ENCODE results near the gene KLHL6. TPM values are rescaled to one million over a fixed set of nuclear protein-coding genes. Genes with fewer than 3 reads are reported as not detected.

KLHL6 gene
- total RNA-seq, 2 experiments from 2014 or later, result 32.4 to 32.6 TPM

- Mint-ChIP-seq H3K27ac (no peak overlapping the region), H3K4me1 (ENCODE audit: low read depth) (peaks cover 2% of the 10 kb centered on the region), H3K36me3 (ENCODE audit: low read depth) (peaks cover 30% of the 10 kb centered on the region), H3K4me3 (no peak overlapping the region), H3K27me3 (no peaks in the 10 kb centered on the region), H3K9me3 (no peaks in the 10 kb centered on the region)
- ATAC-seq, result no peak
- POLR2A ChIA-PET, result interaction anchor here (1.1 kb wide), 1 partner anchor 9 kb away, joined by 3 read pairs; no protein-coding TSS in a partner anchor
- DNase-seq, result no peak
- CTCF ChIA-PET, result interaction anchor here (0.8 kb wide), 1 partner anchor 56 kb away, joined by 4 read pairs; no protein-coding TSS in a partner anchor
- TF ChIP-seq, protein P1, sequence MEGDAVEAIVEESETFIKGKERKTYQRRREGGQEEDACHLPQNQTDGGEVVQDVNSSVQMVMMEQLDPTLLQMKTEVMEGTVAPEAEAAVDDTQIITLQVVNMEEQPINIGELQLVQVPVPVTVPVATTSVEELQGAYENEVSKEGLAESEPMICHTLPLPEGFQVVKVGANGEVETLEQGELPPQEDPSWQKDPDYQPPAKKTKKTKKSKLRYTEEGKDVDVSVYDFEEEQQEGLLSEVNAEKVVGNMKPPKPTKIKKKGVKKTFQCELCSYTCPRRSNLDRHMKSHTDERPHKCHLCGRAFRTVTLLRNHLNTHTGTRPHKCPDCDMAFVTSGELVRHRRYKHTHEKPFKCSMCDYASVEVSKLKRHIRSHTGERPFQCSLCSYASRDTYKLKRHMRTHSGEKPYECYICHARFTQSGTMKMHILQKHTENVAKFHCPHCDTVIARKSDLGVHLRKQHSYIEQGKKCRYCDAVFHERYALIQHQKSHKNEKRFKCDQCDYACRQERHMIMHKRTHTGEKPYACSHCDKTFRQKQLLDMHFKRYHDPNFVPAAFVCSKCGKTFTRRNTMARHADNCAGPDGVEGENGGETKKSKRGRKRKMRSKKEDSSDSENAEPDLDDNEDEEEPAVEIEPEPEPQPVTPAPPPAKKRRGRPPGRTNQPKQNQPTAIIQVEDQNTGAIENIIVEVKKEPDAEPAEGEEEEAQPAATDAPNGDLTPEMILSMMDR (IDR thresholded peaks at IDR 0.05), result no peak
- intact Hi-C loops (cut with micrococcal nuclease), result no loop called here
Observed at GRCh38 chr3:183497313-183497712, 58.2 kb downstream of the KLHL6 start.

- intact Hi-C loops (cut with micrococcal nuclease), result no loop called here
- Mint-ChIP-seq H3K4me1 (ENCODE audit: low read depth) (peaks cover 5% of the 10 kb centered on the region), H3K27me3 (no peaks in the 10 kb centered on the region), H3K4me3 (no peak overlapping the region), H3K36me3 (ENCODE audit: low read depth) (peaks cover 40% of the 10 kb centered on the region), H3K27ac (no peak overlapping the region), H3K9me3 (no peaks in the 10 kb centered on the region)
- ATAC-seq, result no peak
- POLR2A ChIA-PET, result no interaction called here
- CTCF ChIA-PET, result no interaction called here
- TF ChIP-seq, protein P1 (IDR thresholded peaks at IDR 0.05), result no peak
- DNase-seq, result no peak
Observed at GRCh38 chr3:183496311-183496710, 59.2 kb downstream of the KLHL6 start.

GRCh38 chr3:183494341-183494740, 61.2 kb downstream of the KLHL6 start:
- ATAC-seq, result no peak

GRCh38 chr3:183493296-183494045, 62.0 kb downstream of the KLHL6 start:
- ChIA-PET POLR2A (no interaction called here), CTCF (interaction anchor here (0.6 to 3.4 kb wide), 2 partner anchors 14 to 273 kb away, joined by 3 to 12 read pairs; no protein-coding TSS in a partner anchor)
- DNase-seq (no peak), ATAC-seq (no peak)
- intact Hi-C loops (cut with micrococcal nuclease), result no loop called here
- Mint-ChIP-seq H3K9me3 (no peaks in the 10 kb centered on the region), H3K36me3 (ENCODE audit: low read depth) (peaks cover 50% of the 10 kb centered on the region), H3K27ac (no peak overlapping the region), H3K4me3 (no peak overlapping the region), H3K27me3 (no peaks in the 10 kb centered on the region), H3K4me1 (ENCODE audit: low read depth) (peaks cover 7% of the 10 kb centered on the region)
- TF ChIP-seq, protein P1 (IDR thresholded peaks at IDR 0.05), result no peak

More at GRCh38 chr3:183494341-183494740, 61.2 kb downstream of the KLHL6 start:
- no peak for DNase-seq
- Mint-ChIP-seq H3K27me3 (no peaks in the 10 kb centered on the region), H3K27ac (no peak overlapping the region), H3K4me3 (no peak overlapping the region), H3K9me3 (no peaks in the 10 kb centered on the region), H3K4me1 (ENCODE audit: low read depth) (peaks cover 7% of the 10 kb centered on the region), H3K36me3 (ENCODE audit: low read depth) (peaks cover 50% of the 10 kb centered on the region)
- TF ChIP-seq, protein P1 (IDR thresholded peaks at IDR 0.05), result no peak
- intact Hi-C loops (cut with micrococcal nuclease), result no loop called here
- ChIA-PET CTCF (interaction anchor here (3.4 kb wide), 1 partner anchor 15 kb away, joined by 12 read pairs; no protein-coding TSS in a partner anchor), POLR2A (interaction anchor here (0.6 kb wide), 1 partner anchor 91 kb away, joined by 3 read pairs; no protein-coding TSS in a partner anchor)

- ATAC-seq, result no peak
- H3K36me3 Mint-ChIP-seq (ENCODE audit: low read depth), result peaks cover 48% of the 10 kb centered on the region
- no peak overlapping the region for H3K4me3 Mint-ChIP-seq
- POLR2A ChIA-PET, result interaction anchor here (0.6 to 1.1 kb wide), 2 partner anchors 152 to 519 kb away, joined by 3 to 4 read pairs; no protein-coding TSS in a partner anchor
- CTCF ChIA-PET, result interaction anchor here (0.8 to 3.4 kb wide), 2 partner anchors 13 to 392 kb away, joined by 3 to 12 read pairs; partner anchors contain the start of gene PARL
- intact Hi-C loops (cut with micrococcal nuclease), result no loop called here
- H3K4me1 Mint-ChIP-seq (ENCODE audit: low read depth), result peaks cover 7% of the 10 kb centered on the region
- no peaks in the 10 kb centered on the region for H3K9me3 Mint-ChIP-seq
- no peak for DNase-seq
- TF ChIP-seq, protein P1 (IDR thresholded peaks at IDR 0.05), result no peak
- H3K27me3 Mint-ChIP-seq, result no peaks in the 10 kb centered on the region
- H3K27ac Mint-ChIP-seq, result no peak overlapping the region
Observed at GRCh38 chr3:183492849-183493179, 62.7 kb downstream of the KLHL6 start.
